Stimulated activated CD4-positive, alpha-beta T cell treated with anti-CD3 and anti-CD28 coated beads, Interleukin-1b, Interleukin-23, amount 100 ng/mL, for 24 hours (primary cell): ENCODE results near the gene HOXC6.
"Not testable (repeated sequence)": the region's sequence is repeated elsewhere in the genome, so short reads cannot be mapped to it uniquely, and the experiment has no call there.

Experiments
- DNase-seq, 4 experiments: peaks; one replicate each; pipeline ENCODE4 v3.0.0-alpha.2; 2020; ENCODE audit warnings: low read depth in 4 of 4, low spot score in 1 of 4

HOXC6 gene

GRCh38 chr12:54038871-54039414 lies 10.7 kb downstream of the HOXC6 start:
- no peak for DNase-seq

- no peak for DNase-seq
Observed at GRCh38 chr12:54039417-54040147, 11.3 kb downstream of the HOXC6 start.

- DNase-seq, result no peak
Observed at GRCh38 chr12:54040148-54040494, 11.9 kb downstream of the HOXC6 start.

- DNase-seq, result no peak
Observed at GRCh38 chr12:54040648-54041047, 12.4 kb downstream of the HOXC6 start.

GRCh38 chr12:54041097-54041690 lies 13.0 kb downstream of the HOXC6 start:
- no peak for DNase-seq

GRCh38 chr12:54042033-54042432 lies 13.8 kb downstream of the HOXC6 start:
- DNase-seq, result not testable (repeated sequence)

- DNase-seq, result no peak
Observed at GRCh38 chr12:54042970-54043853, 15.0 kb downstream of the HOXC6 start.

- DNase-seq, result no peak
Observed at GRCh38 chr12:54044425-54045103, 16.3 kb downstream of the HOXC6 start.

GRCh38 chr12:54045401-54045800 lies 17.2 kb downstream of the HOXC6 start:
- no peak for DNase-seq

- no peak for DNase-seq
Observed at GRCh38 chr12:54045868-54046521, 17.8 kb downstream of the HOXC6 start.

GRCh38 chr12:54046809-54047159 lies 18.5 kb downstream of the HOXC6 start:
- DNase-seq, result no peak

GRCh38 chr12:54047160-54047963 lies 19.1 kb downstream of the HOXC6 start:
- no peak for DNase-seq

- no peak for DNase-seq
Observed at GRCh38 chr12:54047964-54048303, 19.7 kb downstream of the HOXC6 start.

- no peak for DNase-seq
Observed at GRCh38 chr12:54048406-54049093, 20.3 kb downstream of the HOXC6 start.

- DNase-seq, result no peak
Observed at GRCh38 chr12:54049108-54049507, 20.9 kb downstream of the HOXC6 start.

- DNase-seq, result no peak
Observed at GRCh38 chr12:54050482-54050810, 22.2 kb downstream of the HOXC6 start.

GRCh38 chr12:54051026-54051842 lies 23.0 kb downstream of the HOXC6 start:
- DNase-seq, result no peak

GRCh38 chr12:54051874-54052437 lies 23.7 kb downstream of the HOXC6 start:
- no peak for DNase-seq
